Hematopoietic multipotent progenitor cell treated with erythropoietin and hydrocortisone succinate and interleukin-3 and kit ligand, for 8 days (in vitro differentiated cells): Measurements from ENCODE around the gene GALNT14.

Experiments used
- DNase-seq: peaks from one replicate; pipeline ENCODE4 v3.0.0-alpha.2; 2015

Gene GALNT14

DNA sequence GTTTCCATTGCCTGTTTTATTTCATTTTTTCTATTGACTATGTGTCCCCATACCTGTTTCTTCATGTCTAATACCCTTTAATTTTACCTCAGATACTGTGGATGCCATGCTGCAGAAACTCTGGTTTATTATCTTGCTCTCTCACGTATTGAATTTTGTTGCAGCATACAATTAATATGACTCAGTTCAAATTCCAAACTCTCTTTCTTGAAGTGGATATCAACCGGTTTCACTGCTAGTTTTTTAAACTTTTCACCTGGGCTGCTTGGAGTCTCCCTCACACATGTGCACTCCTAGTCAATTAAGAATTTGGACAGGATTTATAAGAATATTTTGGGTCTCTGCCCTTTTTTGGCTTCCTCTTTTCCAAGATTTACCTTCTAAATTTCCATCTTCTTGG lies 260.4 kb downstream of the GALNT14 start:
- no peak for DNase-seq

DNA sequence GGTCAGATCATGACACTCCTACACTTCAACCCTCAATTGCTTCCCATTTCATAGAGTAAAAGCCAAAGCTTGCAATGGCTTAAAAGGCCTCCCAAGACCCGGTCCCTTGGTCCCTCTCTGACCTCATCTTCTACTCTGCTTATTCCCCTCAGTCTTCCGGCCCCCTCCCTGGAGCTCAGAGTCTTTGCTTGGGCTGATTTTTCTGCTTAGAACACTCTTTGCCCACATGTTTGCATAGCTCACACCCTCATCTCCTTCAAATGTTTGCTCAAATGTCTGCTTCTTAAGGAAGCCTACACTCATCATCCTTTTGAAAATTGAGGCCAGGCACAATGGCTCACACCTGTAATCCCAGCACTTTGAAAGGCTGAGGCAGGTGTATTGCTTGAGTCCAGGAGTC lies 265.4 kb downstream of the GALNT14 start:
- no peak for DNase-seq

DNA sequence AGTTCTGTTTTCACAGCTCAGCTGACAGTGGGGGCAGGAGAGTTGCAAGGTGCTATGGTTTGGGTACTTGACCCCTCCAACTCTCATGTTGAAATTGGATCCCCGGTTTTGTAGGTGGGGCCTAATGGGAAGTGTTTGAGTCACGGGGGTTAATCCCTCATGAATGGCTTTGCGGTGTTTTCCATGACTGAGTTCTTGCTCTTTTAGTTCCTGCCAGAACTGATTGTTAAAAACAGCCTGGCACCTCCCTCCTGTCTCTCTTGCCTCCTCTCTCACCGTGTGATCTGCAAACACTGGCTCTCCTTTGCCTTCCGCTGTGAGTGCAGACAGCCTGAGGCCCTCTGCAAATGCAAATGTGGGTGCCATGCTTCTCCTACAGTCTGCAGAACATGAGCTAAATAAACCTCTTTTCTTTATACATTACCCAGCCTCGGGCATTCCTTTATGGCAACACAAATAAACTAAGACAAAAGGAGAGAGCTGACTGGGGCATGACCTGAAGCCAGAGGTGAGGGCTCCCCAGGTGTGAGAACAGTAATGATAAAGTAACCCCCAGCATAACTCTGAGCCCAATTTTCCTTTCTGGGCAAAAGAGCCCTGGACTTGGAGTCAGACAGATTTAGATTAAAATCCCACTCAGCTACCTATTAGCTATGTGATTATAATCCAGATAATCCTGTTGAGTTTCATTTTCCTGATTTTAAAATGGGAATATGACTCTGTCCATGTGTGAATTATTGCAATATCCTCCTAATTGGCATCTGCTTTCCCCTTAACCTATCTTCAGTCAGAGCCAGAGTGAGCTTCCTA lies 266.1 kb downstream of the GALNT14 start:
- no peak for DNase-seq

DNA sequence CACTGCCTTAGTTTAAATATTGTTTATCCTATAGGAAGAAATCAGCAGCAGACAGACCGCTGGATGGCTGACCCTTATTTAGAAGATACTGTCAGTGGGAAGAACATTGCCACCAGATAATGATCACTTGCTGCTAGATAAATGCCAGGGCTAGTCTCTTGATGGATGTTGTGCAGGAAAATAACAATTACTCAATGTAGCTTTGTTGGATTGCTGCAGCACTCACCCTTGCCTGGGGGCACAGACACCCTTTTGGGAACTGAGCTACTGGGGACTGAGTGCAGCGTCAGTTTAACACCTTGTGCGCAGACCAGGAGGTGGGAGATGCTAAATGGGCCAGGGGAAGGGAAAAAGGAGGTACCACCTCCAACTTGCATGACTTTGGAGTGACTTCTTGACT lies 266.8 kb downstream of the GALNT14 start:
- no peak for DNase-seq

DNA sequence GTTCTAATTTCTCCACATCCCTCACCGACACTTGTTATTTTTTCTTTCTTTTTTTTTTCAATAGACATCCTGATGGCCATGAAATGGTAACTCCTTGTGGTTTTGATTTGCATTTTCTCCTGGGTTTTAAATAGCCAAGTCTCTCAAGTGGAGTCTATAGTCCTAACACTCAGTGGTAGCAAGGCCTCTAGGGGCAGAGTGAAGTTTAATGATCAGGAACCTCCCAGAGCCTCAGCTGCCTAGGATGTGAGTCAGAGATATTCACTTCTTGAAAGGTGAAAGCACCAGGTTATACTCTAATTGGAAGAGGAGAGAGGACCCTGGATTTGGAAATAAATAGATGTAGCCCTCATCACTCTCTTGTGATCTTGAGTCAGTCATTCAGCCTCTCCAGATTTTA lies 268.3 kb downstream of the GALNT14 start:
- no peak for DNase-seq

DNA sequence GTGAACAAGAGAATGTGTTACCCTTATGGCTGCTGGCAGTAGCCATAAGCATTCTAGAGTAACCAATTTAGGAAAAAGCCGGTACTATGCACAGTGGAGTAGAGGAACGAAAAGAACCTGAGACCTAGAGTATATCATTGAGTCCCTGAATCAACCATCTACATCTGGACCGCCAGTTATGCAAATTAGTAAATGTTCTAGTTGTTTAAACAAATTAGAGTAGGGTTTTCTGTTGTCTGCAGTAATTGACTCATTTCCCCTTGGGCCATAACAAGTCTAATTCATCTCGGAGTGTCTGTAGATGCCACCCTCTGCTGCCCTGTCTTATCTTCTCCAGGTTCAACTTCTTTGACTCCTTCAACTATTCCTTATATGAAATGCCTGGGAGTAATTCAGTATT lies 270.9 kb downstream of the GALNT14 start:
- no peak for DNase-seq

DNA sequence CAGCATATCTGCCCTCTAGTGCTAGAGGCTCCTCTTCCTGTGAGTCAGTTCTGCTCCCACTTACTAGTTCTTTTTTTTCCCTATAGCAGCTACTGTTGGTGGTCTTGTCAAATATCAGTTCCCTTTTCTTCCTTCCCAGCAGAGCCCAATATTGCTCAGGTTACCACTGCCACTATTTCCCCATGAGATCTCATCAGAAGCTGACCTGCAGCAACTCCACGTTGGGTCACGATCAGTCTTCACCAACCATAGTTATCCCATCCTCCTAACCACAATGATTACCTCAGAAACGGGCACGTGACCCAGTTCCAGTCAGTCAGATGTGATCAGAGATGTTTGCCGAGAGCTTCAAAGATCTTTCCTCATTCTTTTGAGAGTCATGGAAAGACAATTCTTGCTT lies 271.3 kb downstream of the GALNT14 start:
- DNase-seq: no peak

DNA sequence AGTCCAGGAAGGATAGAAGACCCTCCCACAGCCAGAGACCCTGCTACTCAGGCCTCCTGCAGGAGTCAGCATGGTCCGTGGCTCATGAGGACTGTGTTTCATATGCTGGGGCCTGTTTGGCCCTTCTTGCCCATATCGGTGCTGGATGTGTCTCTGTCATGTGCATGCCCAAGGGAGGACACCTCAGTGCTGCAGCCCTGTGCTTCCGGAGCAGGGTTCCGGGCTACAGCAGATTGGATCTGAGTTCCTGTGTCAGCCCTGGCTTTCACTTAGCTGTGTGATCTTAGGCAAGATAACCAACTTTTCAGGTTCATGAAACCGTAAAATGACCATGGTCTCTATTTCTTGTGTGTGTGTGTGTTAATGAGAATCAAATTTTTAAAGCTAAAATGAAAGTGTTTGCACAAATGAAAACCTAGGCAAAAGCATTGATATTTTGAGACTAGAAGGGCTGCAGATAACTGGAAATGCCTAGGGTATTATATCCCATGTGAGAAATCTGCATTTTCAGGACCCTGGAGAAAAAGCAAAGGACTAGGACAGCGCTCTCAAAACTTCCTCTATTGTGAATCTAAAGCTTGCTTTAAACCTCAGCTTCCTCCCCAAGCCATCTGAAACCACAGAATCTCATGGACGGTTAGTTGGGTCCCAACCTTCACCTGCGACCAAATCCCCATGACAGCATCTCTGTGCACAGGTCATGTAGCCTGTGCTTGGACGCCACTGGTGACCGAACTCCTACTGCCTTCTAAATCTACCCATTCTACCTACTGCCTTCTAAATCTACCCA lies 272.2 kb downstream of the GALNT14 start:
- DNase-seq: no peak

DNA sequence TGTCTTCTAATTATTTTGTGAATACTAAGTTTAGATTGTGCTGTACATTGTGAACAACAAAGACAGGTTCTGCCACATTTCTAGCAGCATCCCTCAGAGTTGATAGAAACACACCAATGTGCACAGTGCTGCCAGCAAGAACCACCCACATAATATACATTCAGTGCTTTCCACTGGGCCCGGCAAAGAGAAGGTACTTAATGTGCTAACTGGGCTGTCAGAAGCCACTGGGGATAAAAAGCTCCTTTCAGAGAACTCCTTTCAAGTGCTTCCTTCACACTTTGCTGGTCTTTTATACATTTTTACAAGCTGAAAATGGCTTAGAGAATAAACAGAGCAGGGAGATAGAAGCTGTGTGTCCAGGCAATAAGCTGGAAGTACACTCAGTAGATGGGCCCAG lies 273.0 kb downstream of the GALNT14 start:
- no peak for DNase-seq

DNA sequence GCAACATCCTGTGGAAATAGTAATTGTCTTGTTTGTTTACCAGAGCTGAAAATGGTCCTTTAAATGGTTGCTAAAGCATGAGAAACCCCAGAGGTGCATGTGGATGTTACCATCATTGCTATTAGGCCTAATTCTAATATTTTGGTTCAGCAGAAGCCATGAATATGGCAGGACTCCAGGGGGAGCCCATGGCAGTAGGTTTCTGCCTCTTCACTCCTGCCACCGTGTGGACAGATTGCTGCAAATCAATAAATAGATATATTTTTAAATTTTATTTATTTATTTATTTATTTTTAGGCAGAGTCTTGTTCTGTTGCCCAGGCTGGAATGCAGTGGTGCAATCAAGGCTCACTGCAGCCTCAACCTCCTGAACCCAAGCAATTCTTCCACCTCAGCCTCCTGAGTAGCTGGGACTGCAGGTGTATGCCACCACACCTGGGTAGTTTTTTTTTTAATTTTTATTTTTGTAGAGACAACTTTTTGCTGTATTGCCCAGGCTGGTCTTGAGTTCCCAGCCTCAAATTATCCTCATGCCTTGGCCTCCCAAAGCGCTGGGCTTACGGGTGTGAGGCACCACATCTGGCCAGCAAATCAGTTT lies 276.1 kb downstream of the GALNT14 start:
- peak; percentile 86 for DNase-seq

DNA sequence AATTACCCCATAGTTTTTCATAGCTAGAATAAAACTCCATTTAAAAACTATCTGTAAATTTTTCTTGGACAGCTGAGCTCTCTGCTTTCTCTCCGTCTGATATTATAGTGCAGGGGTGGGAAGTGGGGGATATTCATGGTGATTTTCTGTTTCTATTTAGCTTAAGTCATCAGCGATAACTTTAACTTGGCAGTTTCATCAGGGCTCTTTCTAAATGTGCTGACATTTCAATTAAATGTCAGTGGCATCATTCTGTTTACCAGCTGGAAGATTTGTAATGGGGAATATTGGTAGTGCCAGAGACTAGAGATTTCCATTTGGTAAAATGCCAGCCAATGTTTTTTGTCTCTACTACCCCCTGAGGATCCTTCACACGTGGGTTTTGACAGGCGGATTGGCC lies 277.5 kb downstream of the GALNT14 start:
- no peak for DNase-seq
